ENCODE results near the gene BST1. TPM values are rescaled to one million over a fixed set of nuclear protein-coding genes. Genes with fewer than 3 reads are reported as not detected.

BST1 gene
- total and polyA plus RNA-seq, 2 experiments from 2014 or later = 0.99 to 1.8 TPM

DNA sequence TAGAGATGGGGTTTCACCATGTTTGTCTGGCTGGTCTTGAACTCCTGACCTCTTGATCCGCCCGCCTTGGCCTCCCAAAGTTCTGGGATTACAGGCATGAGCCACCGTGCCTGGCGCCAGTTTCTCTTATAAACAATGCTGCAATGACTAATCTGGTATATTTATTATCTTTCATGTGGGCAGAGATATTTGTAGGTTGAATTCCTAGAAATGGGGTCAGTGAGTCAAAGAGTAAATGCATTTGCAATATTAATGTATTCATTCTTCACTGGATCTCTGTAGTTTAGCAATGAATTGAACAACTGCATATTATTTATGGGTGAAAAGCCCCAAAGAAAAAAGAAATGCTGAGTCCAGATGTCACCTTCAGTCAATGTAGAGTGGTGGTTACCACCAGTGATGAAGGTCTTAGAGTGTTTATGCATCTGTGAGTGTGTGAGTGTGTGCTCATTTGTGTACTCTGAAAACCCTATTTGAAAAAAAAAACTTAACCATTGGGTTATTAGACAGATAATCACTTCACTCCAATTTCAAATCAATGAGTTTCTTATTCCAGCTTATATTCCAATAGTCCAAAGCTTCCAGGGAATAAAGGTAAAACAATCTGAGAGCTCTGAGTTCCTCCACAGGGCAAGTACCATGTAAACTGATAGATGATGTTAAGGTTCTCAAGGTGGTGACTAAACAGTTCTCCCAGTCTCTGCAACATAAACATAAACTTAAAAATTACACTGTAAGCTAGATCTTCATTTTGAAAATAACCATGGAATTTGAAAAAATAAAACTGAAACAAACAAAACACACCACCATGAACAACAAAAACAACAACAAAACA, 52.7 kb downstream of the BST1 start:
- H3K4me1 Mint-ChIP-seq = no peaks in the 10 kb centered on the region
- no peaks in the 10 kb centered on the region for H4K20me1 ChIP-seq (replicated peaks; ENCODE audit: insufficient read depth)

More for the DNA sequence above, 52.7 kb downstream of the BST1 start:
- H3K36me3 Mint-ChIP-seq (ENCODE audit: low read depth) = no peaks in the 10 kb centered on the region
- no peaks in the 10 kb centered on the region for H3K4me1 ChIP-seq (ENCODE audit: insufficient read depth)
- ATAC-seq (no peak), DNase-seq (ENCODE audit: low spot score) (no peak)
- H2AFZ ChIP-seq = no peak overlapping the region
- H3K27ac ChIP-seq (ENCODE audit: low read depth) = no peak overlapping the region
- no peak overlapping the region for H3K4me3 ChIP-seq
- TF ChIP-seq CREB1 (CRISPR knock-in tag; IDR thresholded peaks at IDR 0.05; ENCODE audit: low read depth) (no peak), EZH2phosphoT487 (IDR thresholded peaks at IDR 0.05; ENCODE audit: unreplicated experiment) (no peak), POLR2AphosphoS5 (IDR thresholded peaks at IDR 0.05; ENCODE audit: low read depth) (no peak), NANOG (IDR thresholded peaks at IDR 0.05; ENCODE audit: borderline replicate concordance) (no peak), ZNF114 (CRISPR knock-in tag; IDR thresholded peaks at IDR 0.05) (no peak), JUNB (IDR thresholded peaks at IDR 0.05; ENCODE audit: unreplicated experiment) (no peak), STAT1 (IDR thresholded peaks at IDR 0.05; ENCODE audit: unreplicated experiment) (no peak)
- TF ChIP-seq, protein P1, sequence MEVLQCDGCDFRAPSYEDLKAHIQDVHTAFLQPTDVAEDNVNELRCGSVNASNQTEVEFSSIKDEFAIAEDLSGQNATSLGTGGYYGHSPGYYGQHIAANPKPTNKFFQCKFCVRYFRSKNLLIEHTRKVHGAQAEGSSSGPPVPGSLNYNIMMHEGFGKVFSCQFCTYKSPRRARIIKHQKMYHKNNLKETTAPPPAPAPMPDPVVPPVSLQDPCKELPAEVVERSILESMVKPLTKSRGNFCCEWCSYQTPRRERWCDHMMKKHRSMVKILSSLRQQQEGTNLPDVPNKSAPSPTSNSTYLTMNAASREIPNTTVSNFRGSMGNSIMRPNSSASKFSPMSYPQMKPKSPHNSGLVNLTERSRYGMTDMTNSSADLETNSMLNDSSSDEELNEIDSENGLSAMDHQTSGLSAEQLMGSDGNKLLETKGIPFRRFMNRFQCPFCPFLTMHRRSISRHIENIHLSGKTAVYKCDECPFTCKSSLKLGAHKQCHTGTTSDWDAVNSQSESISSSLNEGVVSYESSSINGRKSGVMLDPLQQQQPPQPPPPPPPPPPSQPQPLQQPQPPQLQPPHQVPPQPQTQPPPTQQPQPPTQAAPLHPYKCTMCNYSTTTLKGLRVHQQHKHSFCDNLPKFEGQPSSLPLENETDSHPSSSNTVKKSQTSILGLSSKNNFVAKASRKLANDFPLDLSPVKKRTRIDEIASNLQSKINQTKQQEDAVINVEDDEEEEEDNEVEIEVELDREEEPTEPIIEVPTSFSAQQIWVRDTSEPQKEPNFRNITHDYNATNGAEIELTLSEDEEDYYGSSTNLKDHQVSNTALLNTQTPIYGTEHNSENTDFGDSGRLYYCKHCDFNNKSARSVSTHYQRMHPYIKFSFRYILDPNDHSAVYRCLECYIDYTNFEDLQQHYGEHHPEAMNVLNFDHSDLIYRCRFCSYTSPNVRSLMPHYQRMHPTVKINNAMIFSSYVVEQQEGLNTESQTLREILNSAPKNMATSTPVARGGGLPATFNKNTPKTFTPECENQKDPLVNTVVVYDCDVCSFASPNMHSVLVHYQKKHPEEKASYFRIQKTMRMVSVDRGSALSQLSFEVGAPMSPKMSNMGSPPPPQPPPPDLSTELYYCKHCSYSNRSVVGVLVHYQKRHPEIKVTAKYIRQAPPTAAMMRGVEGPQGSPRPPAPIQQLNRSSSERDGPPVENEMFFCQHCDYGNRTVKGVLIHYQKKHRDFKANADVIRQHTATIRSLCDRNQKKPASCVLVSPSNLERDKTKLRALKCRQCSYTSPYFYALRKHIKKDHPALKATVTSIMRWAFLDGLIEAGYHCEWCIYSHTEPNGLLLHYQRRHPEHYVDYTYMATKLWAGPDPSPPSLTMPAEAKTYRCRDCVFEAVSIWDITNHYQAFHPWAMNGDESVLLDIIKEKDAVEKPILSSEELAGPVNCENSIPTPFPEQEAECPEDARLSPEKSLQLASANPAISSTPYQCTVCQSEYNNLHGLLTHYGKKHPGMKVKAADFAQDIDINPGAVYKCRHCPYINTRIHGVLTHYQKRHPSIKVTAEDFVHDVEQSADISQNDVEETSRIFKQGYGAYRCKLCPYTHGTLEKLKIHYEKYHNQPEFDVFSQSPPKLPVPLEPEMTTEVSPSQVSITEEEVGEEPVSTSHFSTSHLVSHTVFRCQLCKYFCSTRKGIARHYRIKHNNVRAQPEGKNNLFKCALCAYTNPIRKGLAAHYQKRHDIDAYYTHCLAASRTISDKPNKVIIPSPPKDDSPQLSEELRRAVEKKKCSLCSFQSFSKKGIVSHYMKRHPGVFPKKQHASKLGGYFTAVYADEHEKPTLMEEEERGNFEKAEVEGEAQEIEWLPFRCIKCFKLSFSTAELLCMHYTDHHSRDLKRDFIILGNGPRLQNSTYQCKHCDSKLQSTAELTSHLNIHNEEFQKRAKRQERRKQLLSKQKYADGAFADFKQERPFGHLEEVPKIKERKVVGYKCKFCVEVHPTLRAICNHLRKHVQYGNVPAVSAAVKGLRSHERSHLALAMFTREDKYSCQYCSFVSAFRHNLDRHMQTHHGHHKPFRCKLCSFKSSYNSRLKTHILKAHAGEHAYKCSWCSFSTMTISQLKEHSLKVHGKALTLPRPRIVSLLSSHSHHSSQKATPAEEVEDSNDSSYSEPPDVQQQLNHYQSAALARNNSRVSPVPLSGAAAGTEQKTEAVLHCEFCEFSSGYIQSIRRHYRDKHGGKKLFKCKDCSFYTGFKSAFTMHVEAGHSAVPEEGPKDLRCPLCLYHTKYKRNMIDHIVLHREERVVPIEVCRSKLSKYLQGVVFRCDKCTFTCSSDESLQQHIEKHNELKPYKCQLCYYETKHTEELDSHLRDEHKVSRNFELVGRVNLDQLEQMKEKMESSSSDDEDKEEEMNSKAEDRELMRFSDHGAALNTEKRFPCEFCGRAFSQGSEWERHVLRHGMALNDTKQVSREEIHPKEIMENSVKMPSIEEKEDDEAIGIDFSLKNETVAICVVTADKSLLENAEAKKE (CRISPR knock-in tag; IDR thresholded peaks at IDR 0.05) = no peak
- TF ChIP-seq, protein P2, sequence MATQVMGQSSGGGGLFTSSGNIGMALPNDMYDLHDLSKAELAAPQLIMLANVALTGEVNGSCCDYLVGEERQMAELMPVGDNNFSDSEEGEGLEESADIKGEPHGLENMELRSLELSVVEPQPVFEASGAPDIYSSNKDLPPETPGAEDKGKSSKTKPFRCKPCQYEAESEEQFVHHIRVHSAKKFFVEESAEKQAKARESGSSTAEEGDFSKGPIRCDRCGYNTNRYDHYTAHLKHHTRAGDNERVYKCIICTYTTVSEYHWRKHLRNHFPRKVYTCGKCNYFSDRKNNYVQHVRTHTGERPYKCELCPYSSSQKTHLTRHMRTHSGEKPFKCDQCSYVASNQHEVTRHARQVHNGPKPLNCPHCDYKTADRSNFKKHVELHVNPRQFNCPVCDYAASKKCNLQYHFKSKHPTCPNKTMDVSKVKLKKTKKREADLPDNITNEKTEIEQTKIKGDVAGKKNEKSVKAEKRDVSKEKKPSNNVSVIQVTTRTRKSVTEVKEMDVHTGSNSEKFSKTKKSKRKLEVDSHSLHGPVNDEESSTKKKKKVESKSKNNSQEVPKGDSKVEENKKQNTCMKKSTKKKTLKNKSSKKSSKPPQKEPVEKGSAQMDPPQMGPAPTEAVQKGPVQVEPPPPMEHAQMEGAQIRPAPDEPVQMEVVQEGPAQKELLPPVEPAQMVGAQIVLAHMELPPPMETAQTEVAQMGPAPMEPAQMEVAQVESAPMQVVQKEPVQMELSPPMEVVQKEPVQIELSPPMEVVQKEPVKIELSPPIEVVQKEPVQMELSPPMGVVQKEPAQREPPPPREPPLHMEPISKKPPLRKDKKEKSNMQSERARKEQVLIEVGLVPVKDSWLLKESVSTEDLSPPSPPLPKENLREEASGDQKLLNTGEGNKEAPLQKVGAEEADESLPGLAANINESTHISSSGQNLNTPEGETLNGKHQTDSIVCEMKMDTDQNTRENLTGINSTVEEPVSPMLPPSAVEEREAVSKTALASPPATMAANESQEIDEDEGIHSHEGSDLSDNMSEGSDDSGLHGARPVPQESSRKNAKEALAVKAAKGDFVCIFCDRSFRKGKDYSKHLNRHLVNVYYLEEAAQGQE (IDR thresholded peaks at IDR 0.05; ENCODE audit: unreplicated experiment) = no peak
- no peaks in the 10 kb centered on the region for H3K79me2 ChIP-seq (replicated peaks; ENCODE audit: insufficient read depth)
- H3K27me3 Mint-ChIP-seq (ENCODE audit: insufficient read depth, low read depth, poor library complexity) = peaks cover 1% of the 10 kb centered on the region
- 0 out of 2 replicates have a peak, but pooled peaks cover 6% of the 10 kb centered on the region for H3K36me3 ChIP-seq (ENCODE audit: insufficient read depth)
- H3K27ac Mint-ChIP-seq = no peak overlapping the region
- H3K4me3 Mint-ChIP-seq = no peak overlapping the region
- H3K27me3 ChIP-seq (ENCODE audit: insufficient read depth) = no peaks in the 10 kb centered on the region
- H3K9me3 Mint-ChIP-seq = no peaks in the 10 kb centered on the region
- H3K9me2 ChIP-seq (ENCODE audit: insufficient read depth) = no peaks in the 10 kb centered on the region; the same call in none of the 2 replicates
- H3F3A ChIP-seq (replicated peaks; ENCODE audit: low read depth) = no peaks in the 10 kb centered on the region
- H3K4me2 ChIP-seq = no peak overlapping the region

All from GM23338 (cell line).